Stimulated activated CD8-positive, alpha-beta memory T cell treated with anti-CD3 and anti-CD28 coated beads, Interleukin-15, amount 100 ng/mL, for 48 hours (primary cell): Measurements from ENCODE around the gene RHBDF2.

Experiments used
- DNase-seq, 2 donors: peaks; one replicate each; pipeline ENCODE4 v3.0.0-alpha.2; 2020; ENCODE audit warnings: low read depth in 2 of 2

The RHBDF2 gene

DNA sequence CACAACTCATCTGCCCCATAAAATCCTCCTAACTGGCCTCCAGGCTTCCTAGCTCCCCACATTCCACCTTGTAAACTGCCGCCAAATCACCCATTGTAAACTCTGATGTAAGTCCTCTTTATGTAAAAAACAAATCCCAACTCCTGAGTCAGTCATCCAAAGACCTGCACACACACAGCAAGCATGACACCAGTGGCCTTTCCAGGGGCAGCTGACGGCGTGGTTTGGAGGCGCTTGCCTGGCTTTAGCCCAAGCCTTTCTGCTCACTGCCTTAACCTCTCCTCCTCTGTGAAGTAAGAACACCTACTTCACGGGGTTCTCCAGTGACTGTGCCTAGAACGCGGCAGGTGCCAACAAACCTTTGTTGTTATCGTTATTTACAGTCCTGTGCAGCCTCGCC, 62.3 kb downstream of the RHBDF2 start:
- no peak for DNase-seq

- DNase-seq: no peak
Measured at GRCh38 chr17:76437467-76438402, 63.5 kb downstream of the RHBDF2 start.

DNA sequence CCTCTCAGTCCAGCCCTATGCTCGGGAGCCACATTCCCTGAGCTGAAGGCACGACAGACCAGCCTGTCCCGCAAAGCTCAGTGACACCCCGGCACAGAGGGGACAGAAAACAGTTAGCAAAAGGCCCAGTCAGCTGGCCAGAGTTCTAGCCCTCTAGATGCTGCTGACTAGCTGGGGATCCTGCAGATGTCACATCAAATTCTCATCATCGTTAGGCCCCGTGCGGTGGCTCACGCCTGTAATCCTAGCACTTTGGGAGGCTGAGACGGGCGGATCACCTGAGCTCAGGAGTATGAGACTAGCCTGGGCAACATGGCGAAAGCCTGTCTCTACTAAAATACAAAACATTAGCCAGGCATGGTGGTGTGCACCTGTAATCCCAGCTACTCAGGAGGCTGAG, 65.5 kb downstream of the RHBDF2 start:
- DNase-seq: no peak

- no peak for DNase-seq
Measured at GRCh38 chr17:76434870-76435269, 66.4 kb downstream of the RHBDF2 start.

- no peak for DNase-seq
Measured at GRCh38 chr17:76433693-76434092, 67.5 kb downstream of the RHBDF2 start.

DNA sequence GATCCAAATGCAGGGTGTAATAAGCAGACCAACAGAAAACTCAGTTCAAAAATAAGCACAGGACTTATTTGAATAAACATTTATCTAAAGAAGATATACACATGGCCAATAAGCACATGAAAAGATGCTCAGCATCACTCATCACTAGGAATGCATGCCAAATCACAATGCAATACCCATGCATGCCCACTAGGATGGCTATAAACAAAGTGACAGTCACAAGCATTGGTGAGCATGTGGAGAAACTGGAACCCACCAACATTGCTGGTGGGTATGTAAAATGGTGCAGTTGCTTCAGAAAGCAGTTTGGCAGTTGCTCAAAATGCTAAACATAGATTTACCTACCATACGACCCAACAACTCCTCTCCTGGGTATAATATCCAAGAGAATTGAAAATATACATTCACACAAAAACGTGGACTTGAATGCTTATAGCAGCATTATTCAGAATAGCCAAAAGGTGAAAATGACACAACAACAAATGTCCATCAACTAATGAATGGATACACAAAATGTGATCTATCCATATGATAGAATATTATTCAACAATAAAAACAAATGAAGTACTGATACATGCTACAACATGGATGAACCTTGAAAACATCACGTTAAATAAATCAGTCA, 68.4 kb downstream of the RHBDF2 start:
- DNase-seq: no peak

- DNase-seq: no peak
Measured at GRCh38 chr17:76432004-76432403, 69.2 kb downstream of the RHBDF2 start.

- DNase-seq: no peak
Measured at GRCh38 chr17:76431509-76431908, 69.7 kb downstream of the RHBDF2 start.

GRCh38 chr17:76428511-76428910, 72.7 kb downstream of the RHBDF2 start:
- no peak for DNase-seq

DNA sequence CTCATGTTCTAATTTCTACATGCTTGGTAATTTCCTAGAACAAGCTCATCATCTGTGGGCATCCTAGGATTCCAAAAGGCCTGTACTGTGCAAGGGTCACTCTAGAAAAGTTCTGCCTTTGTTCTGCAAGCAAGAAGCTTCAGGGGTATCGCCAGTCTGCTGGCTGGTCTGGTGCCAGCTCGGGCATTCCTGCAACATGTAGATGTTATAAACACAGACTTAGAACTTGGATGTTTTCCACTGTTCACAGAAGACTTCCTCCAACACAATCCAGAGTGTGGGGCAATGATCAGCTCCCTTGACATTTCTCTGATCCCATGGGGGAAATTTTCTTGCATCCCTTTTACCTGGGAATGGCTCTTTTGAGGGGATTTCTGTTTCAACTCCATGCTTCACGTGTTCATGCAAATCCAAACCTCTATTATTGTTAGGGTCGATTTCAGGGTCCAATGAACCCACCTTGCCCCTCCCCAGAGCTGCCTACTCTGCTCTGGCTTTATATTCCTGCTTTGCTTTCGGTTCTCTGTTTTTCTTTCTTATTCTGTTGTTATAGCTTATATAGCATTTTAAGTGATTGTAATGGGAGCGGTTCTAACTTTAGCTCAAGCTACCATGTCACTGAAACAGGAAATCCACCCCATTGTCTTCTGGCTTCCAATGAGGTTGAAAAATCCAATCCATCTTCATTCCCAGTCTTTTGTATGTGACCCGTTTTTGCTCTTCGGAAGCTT, 73.6 kb downstream of the RHBDF2 start:
- no peak for DNase-seq

DNA sequence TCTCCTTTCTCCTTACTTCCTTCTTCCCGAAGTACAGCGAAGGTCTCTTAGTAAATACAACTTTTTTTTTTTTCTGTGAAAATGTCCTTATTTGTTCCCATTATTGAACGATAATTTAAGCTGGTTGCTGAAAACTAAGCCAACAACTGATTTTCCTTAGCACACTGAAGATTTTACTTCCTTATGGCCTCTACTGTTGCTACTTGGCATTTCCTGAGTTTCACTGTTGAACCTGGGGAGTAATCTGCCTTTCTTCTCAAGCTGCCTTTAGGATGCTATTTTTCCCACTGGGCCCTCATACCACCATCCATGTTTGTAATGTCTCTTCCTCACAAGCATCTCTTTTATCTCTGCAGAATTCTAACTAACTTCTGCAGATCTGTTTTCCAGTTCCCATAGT, 74.4 kb downstream of the RHBDF2 start:
- no peak for DNase-seq

DNA sequence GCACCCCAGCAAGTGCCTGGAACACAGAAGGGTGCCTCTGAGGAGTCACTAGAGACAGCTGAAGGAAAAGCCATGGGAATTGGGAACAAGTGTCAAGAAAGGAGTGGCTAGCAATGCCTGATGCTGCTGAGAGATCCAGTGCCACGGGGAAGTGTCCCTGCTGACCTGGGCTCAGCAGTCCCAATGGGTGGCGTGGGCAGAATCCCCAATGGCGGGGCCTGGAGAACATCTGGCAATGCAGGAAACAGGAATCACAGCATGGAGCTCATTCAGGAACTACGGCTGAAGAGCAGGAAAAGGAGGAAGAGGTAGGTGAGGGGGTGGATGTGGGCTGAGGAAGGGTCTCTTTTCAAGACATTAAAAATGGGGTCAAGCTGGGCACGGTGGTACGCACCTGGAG, 78.4 kb downstream of the RHBDF2 start:
- DNase-seq: no peak

DNA sequence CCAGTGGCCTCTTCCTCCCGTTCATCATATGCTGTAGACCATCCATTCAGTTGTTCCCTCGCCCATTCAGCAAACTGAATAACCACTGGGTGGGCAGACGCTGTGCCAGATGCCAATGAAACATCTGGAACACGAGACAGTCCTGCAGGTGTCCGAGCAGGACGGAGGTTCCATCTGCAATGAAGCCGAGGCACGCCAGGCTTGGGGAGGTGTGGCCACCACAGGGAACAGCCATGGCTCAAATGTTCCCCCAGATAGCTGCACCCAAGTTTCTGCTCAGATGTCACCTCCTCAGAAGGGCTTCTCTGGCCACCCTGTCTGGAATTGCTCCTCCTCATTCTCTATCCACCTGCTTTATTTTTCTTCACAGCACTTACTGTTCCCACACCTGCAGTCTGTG, 78.8 kb downstream of the RHBDF2 start:
- DNase-seq: no peak

GRCh38 chr17:76421044-76421407, 80.2 kb downstream of the RHBDF2 start:
- no peak for DNase-seq
